ENCODE measurements around the gene UTP18.

Gene UTP18

GRCh38 chr17:51335883-51336822 is 75.8 kb downstream of the UTP18 start:
- DNase-seq = no peak

- DNase-seq = no peak
These were observed 81.1 kb downstream of the UTP18 start for GRCh38 chr17:51341457-51341856.

- DNase-seq = no peak
These were observed 81.9 kb downstream of the UTP18 start for GRCh38 chr17:51342257-51342656.

GRCh38 chr17:51344532-51344931 is 84.2 kb downstream of the UTP18 start:
- DNase-seq = no peak

GRCh38 chr17:51346218-51346982 is 86.1 kb downstream of the UTP18 start:
- DNase-seq = no peak
